Subcutaneous adipose tissue (tissue), 4 donors: ENCODE measurements around the gene DMD. TPM values are rescaled to one million over a fixed set of nuclear protein-coding genes. Genes with fewer than 3 reads are reported as not detected.

Source experiments
- CTCF ChIP-seq: fragments of 450-650 bp; IDR thresholded peaks from one replicate; pipeline ENCODE4 v1.5.1; 2016; ENCODE audit warnings: low read depth, mild to moderate bottlenecking, control low read depth, antibody characterized with exemption, moderate library complexity
- total RNA-seq, 4 donors: library from RNA; depleted of rRNA; stranded (reverse); fragments of >200 nt; gene quantifications; one replicate each; pipeline ENCODE4 v1.1.0, GENCODE V29; 2016

The DMD gene
- total RNA-seq, 4 donors from 2014 or later = 35.7 to 87.2 (median 72.1) TPM

- TF ChIP-seq CTCF = no peak
Measured at GRCh38 chrX:31297881-31298280, 1913.5 kb downstream of the DMD start.

- no peak for TF ChIP-seq CTCF
Measured at GRCh38 chrX:31294475-31294874, 1916.9 kb downstream of the DMD start.

- TF ChIP-seq CTCF = no peak
Measured at GRCh38 chrX:31293409-31293808, 1917.9 kb downstream of the DMD start.

GRCh38 chrX:31291131-31291530, 1920.2 kb downstream of the DMD start:
- TF ChIP-seq CTCF = no peak

- no peak for TF ChIP-seq CTCF
Measured at GRCh38 chrX:31287861-31288260, 1923.5 kb downstream of the DMD start.

GRCh38 chrX:31280580-31280979, 1930.8 kb downstream of the DMD start:
- TF ChIP-seq CTCF = no peak

GRCh38 chrX:31279359-31279758, 1932.0 kb downstream of the DMD start:
- TF ChIP-seq CTCF = no peak

GRCh38 chrX:31272472-31272775, 1938.9 kb downstream of the DMD start:
- no peak for TF ChIP-seq CTCF
